NCI-H2081 treated with DMSO at 0.1 percent for 48 hours (cell line): Measurements from ENCODE around the gene ATP6V0A1.
"Not testable (repeated sequence)": the region's sequence is repeated elsewhere in the genome, so short reads cannot be mapped to it uniquely, and the experiment has no call there.

Source experiments
- DNase-seq: peaks from one replicate; lab custom pipeline; 2025; lab: John Stamatoyannopoulos, UW

Gene ATP6V0A1

GRCh38 chr17:42477173-42477572, 18.5 kb downstream of the ATP6V0A1 start:
- no peak for DNase-seq

GRCh38 chr17:42477824-42478223, 19.1 kb downstream of the ATP6V0A1 start:
- DNase-seq = not testable (repeated sequence)

- DNase-seq = no peak
These were observed 25.6 kb downstream of the ATP6V0A1 start for GRCh38 chr17:42484304-42484703.

- DNase-seq = no peak
These were observed 27.0 kb downstream of the ATP6V0A1 start for GRCh38 chr17:42485680-42486079.

GRCh38 chr17:42488032-42488431, 29.4 kb downstream of the ATP6V0A1 start:
- DNase-seq = no peak

GRCh38 chr17:42493319-42493718, 34.6 kb downstream of the ATP6V0A1 start:
- DNase-seq = no peak

- DNase-seq = no peak
These were observed 36.0 kb downstream of the ATP6V0A1 start for GRCh38 chr17:42494673-42495072.

GRCh38 chr17:42498828-42499227, 40.1 kb downstream of the ATP6V0A1 start:
- no peak for DNase-seq

GRCh38 chr17:42502091-42502490, 43.4 kb downstream of the ATP6V0A1 start:
- no peak for DNase-seq

GRCh38 chr17:42502926-42503325, 44.2 kb downstream of the ATP6V0A1 start:
- DNase-seq = no peak

- no peak for DNase-seq
These were observed 49.0 kb downstream of the ATP6V0A1 start for GRCh38 chr17:42507671-42508070.

- no peak for DNase-seq
These were observed 49.9 kb downstream of the ATP6V0A1 start for GRCh38 chr17:42508426-42509165.

GRCh38 chr17:42509409-42509808, 50.7 kb downstream of the ATP6V0A1 start:
- DNase-seq = no peak

- no peak for DNase-seq
These were observed 51.2 kb downstream of the ATP6V0A1 start for GRCh38 chr17:42509841-42510240.

- DNase-seq = no peak
These were observed 53.6 kb downstream of the ATP6V0A1 start for GRCh38 chr17:42512246-42512645.

- no peak for DNase-seq
These were observed 54.1 kb downstream of the ATP6V0A1 start for GRCh38 chr17:42512733-42513251.

- no peak for DNase-seq
These were observed 55.0 kb downstream of the ATP6V0A1 start for GRCh38 chr17:42513686-42514085.

- no peak for DNase-seq
These were observed 55.6 kb downstream of the ATP6V0A1 start for GRCh38 chr17:42514279-42514678.

GRCh38 chr17:42514867-42515266, 56.2 kb downstream of the ATP6V0A1 start:
- no peak for DNase-seq

GRCh38 chr17:42517516-42517915, 58.8 kb downstream of the ATP6V0A1 start:
- DNase-seq = no peak

- DNase-seq = no peak
These were observed 59.5 kb downstream of the ATP6V0A1 start for GRCh38 chr17:42518046-42518754.

GRCh38 chr17:42518755-42519545, 60.3 kb downstream of the ATP6V0A1 start:
- no peak for DNase-seq
